Measurements from ENCODE around the gene STX19.

The STX19 gene

GRCh38 chr3:94026623-94027022, 1.8 kb downstream of the STX19 start:
- DNase-seq, result no peak

- DNase-seq, result no peak
Observed at GRCh38 chr3:94024385-94024784, 4.0 kb downstream of the STX19 start.

- no peak for DNase-seq
Observed at GRCh38 chr3:94020293-94020692, 8.1 kb downstream of the STX19 start.

GRCh38 chr3:94019659-94020058, 8.7 kb downstream of the STX19 start:
- DNase-seq, result no peak

- DNase-seq, result no peak
Observed at GRCh38 chr3:94015025-94015424, 13.4 kb downstream of the STX19 start.

GRCh38 chr3:94012185-94012584, 16.2 kb downstream of the STX19 start:
- no peak for DNase-seq

GRCh38 chr3:94011233-94011711, 17.1 kb downstream of the STX19 start:
- no peak for DNase-seq

GRCh38 chr3:94009608-94010007, 18.8 kb downstream of the STX19 start:
- no peak for DNase-seq

GRCh38 chr3:94008253-94008652, 20.1 kb downstream of the STX19 start:
- DNase-seq, result no peak

GRCh38 chr3:94004301-94004910, 24.0 kb downstream of the STX19 start:
- no peak for DNase-seq

GRCh38 chr3:94001827-94002495, 26.4 kb downstream of the STX19 start:
- DNase-seq, result no peak

- DNase-seq, result no peak
Observed at GRCh38 chr3:94001191-94001590, 27.2 kb downstream of the STX19 start.

GRCh38 chr3:93994056-93994455, 34.3 kb downstream of the STX19 start:
- DNase-seq, result no peak

- no peak for DNase-seq
Observed at GRCh38 chr3:93992207-93992606, 36.2 kb downstream of the STX19 start.

- no peak for DNase-seq
Observed at GRCh38 chr3:93991631-93992030, 36.8 kb downstream of the STX19 start.

- DNase-seq, result no peak
Observed at GRCh38 chr3:93989241-93989640, 39.2 kb downstream of the STX19 start.

GRCh38 chr3:93988764-93989163, 39.6 kb downstream of the STX19 start:
- DNase-seq, result no peak

- DNase-seq, result no peak
Observed at GRCh38 chr3:93988283-93988682, 40.1 kb downstream of the STX19 start.

- no peak for DNase-seq
Observed at GRCh38 chr3:93984618-93985017, 43.8 kb downstream of the STX19 start.

- no peak for DNase-seq
Observed at GRCh38 chr3:93983408-93983807, 45.0 kb downstream of the STX19 start.

GRCh38 chr3:93981649-93982048, 46.7 kb downstream of the STX19 start:
- no peak for DNase-seq

GRCh38 chr3:93979850-93980676, 48.3 kb downstream of the STX19 start, which contains the start of gene ARL13B:
Gene ARL13B (plus strand): TSS chr3:93980155. CDS start chr3:93980424, 269 bp downstream.
- peak; percentile 98 for DNase-seq

All from left hindlimb (tissue), 1 donor.